Activated naive CD4-positive, alpha-beta T cell treated with anti-CD3 and anti-CD28 coated beads for 36 hours (primary cell): ENCODE measurements around the gene OSM. TPM values are rescaled to one million over a fixed set of nuclear protein-coding genes. Genes with fewer than 3 reads are reported as not detected.

ENCODE experiments used
- CTCF ChIA-PET: fragments of 350-600 bp; sonication (Branson Sonifier 250); formaldehyde crosslinking; loops from one replicate; lab custom pipeline; 2021; ENCODE audit warnings: antibody characterized with exemption; lab: Charles Lee
- DNase-seq: peaks from one replicate; pipeline ENCODE4 v3.0.0-alpha.2; 2020
- H3K27ac Mint-ChIP-seq: one replicate; pipeline ENCODE4 v1.8.0; 2021; ENCODE audit warnings: mild to moderate bottlenecking, mixed read lengths
- H3K27me3 Mint-ChIP-seq: one replicate; pipeline ENCODE4 v1.8.0; 2021; ENCODE audit warnings: low read depth, mixed read lengths
- H3K36me3 Mint-ChIP-seq: one replicate; pipeline ENCODE4 v1.8.0; 2021; ENCODE audit warnings: low read depth, mixed read lengths
- H3K4me1 Mint-ChIP-seq: one replicate; pipeline ENCODE4 v1.8.0; 2021; ENCODE audit warnings: low read depth, mixed read lengths
- H3K4me3 Mint-ChIP-seq: one replicate; pipeline ENCODE4 v1.8.0; 2021; ENCODE audit warnings: mild to moderate bottlenecking, moderate library complexity, mixed read lengths
- H3K9me3 Mint-ChIP-seq: one replicate; pipeline ENCODE4 v1.8.0; 2021; ENCODE audit warnings: mixed read lengths
- intact Hi-C: fragments of 100-400 bp; cut with micrococcal nuclease; formaldehyde crosslinking; loops from one replicate; pipeline ENCODE4 v1.15.1; 2023
- total RNA-seq, 2 experiments: library from RNA; stranded (reverse); gene quantifications; one replicate each; pipeline ENCODE4 v1.2.3, GENCODE V29; 2021

OSM gene
- total RNA-seq, 2 experiments from 2014 or later = 8.9 to 11.2 TPM

GRCh38 chr22:30268331-30268730 is 1.7 kb upstream of the OSM start:
- H3K9me3 Mint-ChIP-seq = no peaks in the 10 kb centered on the region
- H3K36me3 Mint-ChIP-seq = peaks cover 49% of the 10 kb centered on the region
- CTCF ChIA-PET = interaction anchor here (0.6 to 2.6 kb wide), 4 partner anchors 13 to 162 kb away, joined by 3 to 14 read pairs (median 4); no protein-coding TSS in a partner anchor
- H3K27me3 Mint-ChIP-seq = no peaks in the 10 kb centered on the region
- intact Hi-C loops = loop anchor here (5.0 to 10.0 kb wide), 3 partner anchors 324 to 664 kb away; partner anchors contain the start of genes NF2, PES1, UQCR10 and ZMAT5
- peak overlapping the region; percentile 98 for H3K27ac Mint-ChIP-seq
- peaks cover 30% of the 10 kb centered on the region for H3K4me1 Mint-ChIP-seq
- peak overlapping the region; percentile 99 for H3K4me3 Mint-ChIP-seq
- DNase-seq = no peak

- DNase-seq = peak; percentile 76
- intact Hi-C loops = loop anchor here (1.0 to 10.0 kb wide), 5 partner anchors 8 to 663 kb away; partner anchors contain the start of genes LIF, NF2, PES1 and UQCR10
- Mint-ChIP-seq H3K27me3 (no peaks in the 10 kb centered on the region), H3K4me1 (peaks cover 36% of the 10 kb centered on the region), H3K27ac (peak overlapping the region; percentile 98), H3K4me3 (peak overlapping the region; percentile 99), H3K36me3 (peaks cover 55% of the 10 kb centered on the region), H3K9me3 (no peaks in the 10 kb centered on the region)
- CTCF ChIA-PET = interaction anchor here (0.6 to 2.6 kb wide), 6 partner anchors 10 to 329 kb away, joined by 3 to 14 read pairs (median 4); no protein-coding TSS in a partner anchor
Measured at GRCh38 chr22:30267382-30268302, 991 bp upstream of the OSM start.

GRCh38 chr22:30265823-30266444 is 717 bp downstream of the OSM start:
- CTCF ChIA-PET = interaction anchor here (0.6 to 3.4 kb wide), 2 partner anchors 21 to 38 kb away, joined by 4 to 74 read pairs; partner anchors contain the start of gene CASTOR1
- peak overlapping the region; percentile 98 for H3K27ac Mint-ChIP-seq
- H3K4me1 Mint-ChIP-seq = peaks cover 42% of the 10 kb centered on the region

GRCh38 chr22:30265131-30265720 is 1.4 kb downstream of the OSM start:
- DNase-seq = no peak
- H3K4me3 Mint-ChIP-seq = peak overlapping the region; percentile 99
- H3K9me3 Mint-ChIP-seq = no peaks in the 10 kb centered on the region
- H3K27me3 Mint-ChIP-seq = no peaks in the 10 kb centered on the region
- H3K4me1 Mint-ChIP-seq = peaks cover 42% of the 10 kb centered on the region
- peaks cover 56% of the 10 kb centered on the region for H3K36me3 Mint-ChIP-seq
- intact Hi-C loops = loop anchor here (5.0 to 10.0 kb wide), 3 partner anchors 327 to 660 kb away; partner anchors contain the start of genes NF2, PES1, UQCR10 and ZMAT5
- peak overlapping the region; percentile 98 for H3K27ac Mint-ChIP-seq
- CTCF ChIA-PET = interaction anchor here (0.6 to 3.4 kb wide), 6 partner anchors 9 to 126 kb away, joined by 3 to 74 read pairs (median 3); partner anchors contain the start of gene CASTOR1

More at GRCh38 chr22:30265823-30266444, 717 bp downstream of the OSM start:
- Mint-ChIP-seq H3K27me3 (no peaks in the 10 kb centered on the region), H3K4me3 (peak overlapping the region; percentile 99), H3K36me3 (peaks cover 61% of the 10 kb centered on the region), H3K9me3 (no peaks in the 10 kb centered on the region)
- DNase-seq = peak; percentile 92
- intact Hi-C loops = loop anchor here (5.0 to 10.0 kb wide), 3 partner anchors 326 to 661 kb away; partner anchors contain the start of genes NF2, PES1, UQCR10 and ZMAT5

- no peak for DNase-seq
- no peaks in the 10 kb centered on the region for H3K27me3 Mint-ChIP-seq
- CTCF ChIA-PET = interaction anchor here (0.6 to 3.4 kb wide), 12 partner anchors 8 to 188 kb away, joined by 3 to 74 read pairs (median 4); partner anchors contain the start of gene CASTOR1
- H3K27ac Mint-ChIP-seq = no peak overlapping the region
- peaks cover 45% of the 10 kb centered on the region for H3K36me3 Mint-ChIP-seq
- no peaks in the 10 kb centered on the region for H3K9me3 Mint-ChIP-seq
- H3K4me3 Mint-ChIP-seq = no peak overlapping the region
- H3K4me1 Mint-ChIP-seq = peaks cover 42% of the 10 kb centered on the region
- intact Hi-C loops = loop anchor here (1.0 to 10.0 kb wide), 3 partner anchors 23 to 659 kb away; partner anchors contain the start of genes NF2 and RNF215
Measured at GRCh38 chr22:30263883-30264282, 2.8 kb downstream of the OSM start.

- Mint-ChIP-seq H3K27ac (peak overlapping the region; percentile 43), H3K4me3 (peak overlapping the region; percentile 65), H3K9me3 (no peaks in the 10 kb centered on the region), H3K27me3 (no peaks in the 10 kb centered on the region), H3K4me1 (peaks cover 39% of the 10 kb centered on the region), H3K36me3 (peaks cover 38% of the 10 kb centered on the region)
- CTCF ChIA-PET = interaction anchor here (0.6 to 3.4 kb wide), 24 partner anchors 7 to 189 kb away, joined by 3 to 74 read pairs (median 4); partner anchors contain the start of gene CASTOR1
- intact Hi-C loops = loop anchor here (1.0 to 10.0 kb wide), 3 partner anchors 24 to 658 kb away; partner anchors contain the start of genes NF2 and RNF215
- DNase-seq = peak; percentile 87
Measured at GRCh38 chr22:30262917-30263741, 3.5 kb downstream of the OSM start.

GRCh38 chr22:30262112-30262511 is 4.5 kb downstream of the OSM start:
- no peaks in the 10 kb centered on the region for H3K27me3 Mint-ChIP-seq
- H3K27ac Mint-ChIP-seq = no peak overlapping the region
- peak overlapping the region; percentile 34 for H3K4me3 Mint-ChIP-seq
- CTCF ChIA-PET = interaction anchor here (0.6 to 2.9 kb wide), 8 partner anchors 15 to 156 kb away, joined by 3 to 12 read pairs (median 5); partner anchors contain the start of genes CCDC157 and SF3A1
- intact Hi-C loops = loop anchor here (10.0 kb wide), 1 partner anchor 657 kb away; the partner anchor contains the start of gene NF2
- H3K9me3 Mint-ChIP-seq = no peaks in the 10 kb centered on the region
- H3K4me1 Mint-ChIP-seq = peaks cover 36% of the 10 kb centered on the region
- H3K36me3 Mint-ChIP-seq = peaks cover 33% of the 10 kb centered on the region
- no peak for DNase-seq

- intact Hi-C loops = loop anchor here (10.0 kb wide), 1 partner anchor 656 kb away; the partner anchor contains the start of gene NF2
- CTCF ChIA-PET = interaction anchor here (1.0 to 2.9 kb wide), 6 partner anchors 11 to 155 kb away, joined by 3 to 12 read pairs (median 4); no protein-coding TSS in a partner anchor
- no peak for DNase-seq
- Mint-ChIP-seq H3K9me3 (no peaks in the 10 kb centered on the region), H3K27me3 (no peaks in the 10 kb centered on the region), H3K27ac (no peak overlapping the region), H3K36me3 (peaks cover 25% of the 10 kb centered on the region), H3K4me1 (peaks cover 36% of the 10 kb centered on the region), H3K4me3 (no peak overlapping the region)
Measured at GRCh38 chr22:30261134-30261533, 5.5 kb downstream of the OSM start.

- H3K4me1 Mint-ChIP-seq = peaks cover 36% of the 10 kb centered on the region
Measured at GRCh38 chr22:30260682-30261081, 6.0 kb downstream of the OSM start.

GRCh38 chr22:30260276-30260675 is 6.4 kb downstream of the OSM start:
- H3K27me3 Mint-ChIP-seq = no peaks in the 10 kb centered on the region
- H3K4me1 Mint-ChIP-seq = peaks cover 34% of the 10 kb centered on the region
- no peak for DNase-seq
- peaks cover 21% of the 10 kb centered on the region for H3K36me3 Mint-ChIP-seq
- no peak overlapping the region for H3K4me3 Mint-ChIP-seq
- H3K9me3 Mint-ChIP-seq = no peaks in the 10 kb centered on the region
- CTCF ChIA-PET = interaction anchor here (0.5 to 2.9 kb wide), 7 partner anchors 10 to 1506 kb away, joined by 3 to 12 read pairs (median 4); no protein-coding TSS in a partner anchor
- no peak overlapping the region for H3K27ac Mint-ChIP-seq
- intact Hi-C loops = loop anchor here (10.0 kb wide), 1 partner anchor 655 kb away; the partner anchor contains the start of gene NF2

More at GRCh38 chr22:30260682-30261081, 6.0 kb downstream of the OSM start:
- Mint-ChIP-seq H3K4me3 (no peak overlapping the region), H3K36me3 (peaks cover 22% of the 10 kb centered on the region), H3K9me3 (no peaks in the 10 kb centered on the region), H3K27me3 (no peaks in the 10 kb centered on the region), H3K27ac (no peak overlapping the region)
- CTCF ChIA-PET = interaction anchor here (1.4 to 2.9 kb wide), 5 partner anchors 10 to 155 kb away, joined by 3 to 12 read pairs (median 5); no protein-coding TSS in a partner anchor
- intact Hi-C loops = loop anchor here (10.0 kb wide), 1 partner anchor 656 kb away; the partner anchor contains the start of gene NF2
- no peak for DNase-seq
